Measurements from ENCODE around the gene DLGAP4. TPM values are rescaled to one million over a fixed set of nuclear protein-coding genes. Genes with fewer than 3 reads are reported as not detected.

Gene DLGAP4
- total RNA-seq, 1 experiment from 2014 or later, result 26.0 TPM

DNA sequence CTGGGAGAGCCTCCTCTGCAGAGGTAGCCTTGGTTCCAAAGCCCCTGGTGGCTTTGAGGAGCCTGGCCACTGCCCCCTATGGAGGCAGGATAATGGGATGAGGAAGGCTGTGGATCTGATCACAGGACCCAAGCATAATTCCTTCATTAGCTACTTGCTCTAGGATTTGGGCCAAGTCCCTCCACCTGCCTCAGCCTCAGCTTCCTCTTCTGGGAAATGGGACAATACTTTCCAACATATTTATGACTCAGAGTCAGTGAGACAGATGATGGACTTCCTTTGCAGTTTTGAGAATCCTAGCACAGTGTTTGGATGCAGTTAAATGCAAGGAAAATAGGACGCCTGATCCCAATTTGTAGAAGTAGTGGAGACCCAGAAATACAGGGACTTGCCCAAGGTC, 171.3 kb downstream of the DLGAP4 start:
- no peak for DNase-seq (ENCODE audit: low read depth)

DNA sequence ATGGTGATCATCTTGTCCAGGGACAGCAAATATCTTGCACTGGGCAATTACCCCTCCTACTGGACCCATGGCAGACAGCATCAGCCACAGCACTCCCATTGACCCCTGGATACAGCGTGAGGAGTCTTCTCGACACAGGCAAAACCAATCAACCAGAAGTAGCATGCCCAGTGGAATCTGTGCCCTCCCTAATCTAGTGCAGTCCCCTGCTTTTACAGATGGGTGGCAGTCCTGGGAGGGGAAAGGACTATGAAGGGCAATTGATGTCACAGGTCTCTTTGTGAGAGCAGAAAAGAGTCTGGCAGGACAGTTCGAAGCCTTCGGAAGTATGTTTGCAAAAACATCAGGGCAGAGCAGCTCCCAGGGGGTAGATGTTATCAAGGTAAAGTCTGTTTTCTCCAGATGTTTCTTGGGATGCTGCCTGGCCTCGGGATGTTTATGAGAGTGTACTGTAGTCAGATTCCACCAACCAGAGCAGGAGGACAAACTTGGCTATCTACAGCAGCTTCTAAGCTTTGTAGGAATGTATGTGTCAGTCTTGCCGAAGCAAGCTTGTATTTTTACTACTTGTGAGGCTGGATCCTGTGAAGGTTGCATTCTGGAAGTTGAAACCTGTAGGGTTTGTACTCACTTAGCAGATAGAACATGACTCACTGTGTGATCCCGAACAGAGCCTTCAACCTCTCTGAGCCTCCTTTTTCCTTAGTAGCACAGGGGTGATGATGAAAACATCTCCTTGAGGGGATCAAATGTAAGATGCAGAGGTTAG, 172.2 kb downstream of the DLGAP4 start:
- DNase-seq (ENCODE audit: low read depth), result no peak

DNA sequence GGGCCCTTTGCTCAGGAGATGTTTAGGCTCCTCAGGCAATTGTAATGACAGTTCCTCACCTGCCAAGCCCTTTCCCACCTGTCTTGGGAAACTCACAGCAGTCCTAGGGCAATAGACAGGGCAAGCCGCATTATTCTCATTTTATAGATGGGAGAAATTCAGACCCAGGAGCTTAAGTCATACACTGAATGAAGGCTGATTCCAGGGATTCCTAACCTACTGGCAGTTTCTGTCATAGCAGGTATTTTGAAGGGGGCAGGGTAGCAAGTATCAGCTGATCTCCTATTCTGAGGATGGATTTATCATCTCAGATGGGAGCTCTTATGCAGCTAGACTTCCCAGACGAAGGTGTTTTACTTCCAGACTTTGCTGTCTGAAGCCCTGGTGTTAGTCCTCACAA, 173.8 kb downstream of the DLGAP4 start:
- no peak for DNase-seq (ENCODE audit: low read depth)

DNA sequence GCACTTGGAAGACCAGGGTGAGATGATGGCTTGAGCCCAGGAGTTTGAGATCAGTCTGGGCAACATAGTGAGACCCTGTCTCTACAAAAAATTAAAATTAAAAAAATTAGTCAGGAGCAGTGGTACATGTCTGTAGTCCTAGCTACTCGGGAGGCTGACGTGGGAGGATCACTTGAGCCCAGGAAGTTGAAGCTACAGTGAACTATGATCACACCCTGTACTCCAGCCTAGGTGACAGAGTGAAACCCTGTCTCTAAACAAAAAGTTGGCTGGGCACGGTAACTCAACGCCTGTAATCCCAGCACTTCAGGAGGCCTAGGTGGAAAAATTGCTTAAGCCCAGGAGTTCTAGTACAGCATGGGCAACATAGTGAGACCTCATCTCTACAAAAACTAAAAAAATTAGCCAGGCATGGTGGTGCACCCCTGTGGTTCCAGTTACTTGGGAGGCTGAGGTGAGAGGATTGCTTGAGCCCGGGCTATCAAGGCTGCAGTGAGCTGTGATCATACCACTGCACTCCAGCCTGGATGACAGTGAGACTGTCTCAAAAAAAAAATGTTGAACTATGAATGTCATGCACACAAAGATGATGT, 174.4 kb downstream of the DLGAP4 start:
- no peak for DNase-seq (ENCODE audit: low read depth)

DNA sequence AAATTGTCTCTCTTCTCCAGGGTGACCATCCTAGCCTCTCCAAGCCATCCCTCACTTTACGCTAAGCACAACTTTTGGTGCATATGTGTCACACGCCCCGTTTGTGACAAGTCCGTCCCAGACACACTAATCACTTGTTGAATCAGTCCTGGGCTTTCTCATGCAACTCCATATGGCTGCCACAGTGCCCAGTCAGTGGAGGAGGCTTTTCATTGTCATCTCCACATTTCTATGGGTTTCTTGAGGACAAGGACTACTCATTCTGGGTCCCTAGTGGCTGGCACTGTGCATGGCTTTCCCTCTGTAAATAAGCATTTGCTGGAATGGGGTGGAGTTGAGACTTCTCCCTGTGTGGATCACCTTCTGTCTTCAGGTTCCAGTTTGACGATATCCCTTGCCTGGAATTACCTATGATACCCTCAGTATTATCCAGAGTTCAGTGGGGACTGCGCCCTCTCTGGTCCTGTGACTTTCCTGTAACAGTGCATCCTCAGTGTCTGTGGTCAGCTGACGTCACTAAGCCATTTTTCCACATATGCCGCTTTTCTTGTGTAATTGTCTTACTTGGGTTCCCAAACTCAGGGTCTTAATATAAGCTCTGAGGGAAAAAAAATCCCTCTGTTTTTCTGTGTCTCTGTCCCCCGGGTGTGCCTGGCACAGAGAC, 175.4 kb downstream of the DLGAP4 start:
- DNase-seq (ENCODE audit: low read depth), result no peak

DNA sequence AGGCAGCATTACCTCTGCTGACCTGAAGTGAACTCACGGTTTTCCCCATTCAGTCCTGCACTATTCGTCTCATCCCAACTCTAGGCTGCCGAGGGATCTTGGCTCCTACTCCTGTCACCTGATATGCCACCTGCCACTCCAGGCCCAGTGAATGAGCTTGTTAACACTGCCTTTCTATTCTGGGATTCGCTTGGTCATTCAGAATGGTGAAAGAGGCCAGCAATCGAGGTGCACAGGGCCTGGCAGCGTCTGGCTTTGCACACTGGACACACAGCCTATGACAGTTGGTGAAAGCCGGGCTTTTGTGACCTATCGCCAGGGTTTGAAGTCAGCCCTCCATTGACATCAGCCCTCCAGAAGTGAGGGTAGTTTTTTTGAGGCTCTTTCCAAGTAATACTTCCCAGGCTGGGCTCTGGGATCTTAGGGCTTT, 175.9 kb downstream of the DLGAP4 start:
- DNase-seq (ENCODE audit: low read depth), result no peak

DNA sequence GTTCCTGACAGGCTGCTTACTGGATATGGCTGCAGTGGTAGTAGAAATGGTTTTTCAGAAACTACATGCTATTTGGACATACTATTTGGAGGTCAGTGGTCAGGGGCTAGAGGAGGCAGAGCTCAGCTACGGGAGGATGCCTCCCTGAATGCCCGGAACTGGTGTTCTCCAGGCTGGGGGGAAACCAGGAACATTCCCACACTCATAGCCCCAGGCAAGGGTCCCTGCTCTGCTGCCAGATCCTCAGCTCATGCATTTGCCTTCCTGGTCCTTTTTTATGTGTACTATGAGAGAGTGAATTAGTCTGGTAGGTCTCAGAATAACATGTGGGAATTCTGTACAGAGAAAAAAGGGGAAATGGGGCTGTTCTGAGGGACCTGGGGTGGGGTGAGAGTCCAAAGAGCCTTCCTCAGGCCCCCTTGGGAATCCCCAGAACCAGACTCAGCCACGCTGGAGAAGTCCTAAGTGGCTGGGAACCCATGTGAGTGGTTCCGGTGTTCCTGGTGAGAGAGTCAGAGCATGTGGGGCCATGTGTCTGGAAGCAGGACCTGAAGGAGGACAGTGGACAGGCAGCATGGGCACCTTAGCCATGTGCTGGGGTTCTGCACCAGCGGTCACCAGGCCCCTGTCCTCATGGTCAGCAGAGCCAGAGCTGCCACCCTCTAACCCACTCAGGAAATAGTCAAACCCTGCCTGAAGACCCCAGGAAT, 177.2 kb downstream of the DLGAP4 start:
- DNase-seq (ENCODE audit: low read depth), result no peak

DNA sequence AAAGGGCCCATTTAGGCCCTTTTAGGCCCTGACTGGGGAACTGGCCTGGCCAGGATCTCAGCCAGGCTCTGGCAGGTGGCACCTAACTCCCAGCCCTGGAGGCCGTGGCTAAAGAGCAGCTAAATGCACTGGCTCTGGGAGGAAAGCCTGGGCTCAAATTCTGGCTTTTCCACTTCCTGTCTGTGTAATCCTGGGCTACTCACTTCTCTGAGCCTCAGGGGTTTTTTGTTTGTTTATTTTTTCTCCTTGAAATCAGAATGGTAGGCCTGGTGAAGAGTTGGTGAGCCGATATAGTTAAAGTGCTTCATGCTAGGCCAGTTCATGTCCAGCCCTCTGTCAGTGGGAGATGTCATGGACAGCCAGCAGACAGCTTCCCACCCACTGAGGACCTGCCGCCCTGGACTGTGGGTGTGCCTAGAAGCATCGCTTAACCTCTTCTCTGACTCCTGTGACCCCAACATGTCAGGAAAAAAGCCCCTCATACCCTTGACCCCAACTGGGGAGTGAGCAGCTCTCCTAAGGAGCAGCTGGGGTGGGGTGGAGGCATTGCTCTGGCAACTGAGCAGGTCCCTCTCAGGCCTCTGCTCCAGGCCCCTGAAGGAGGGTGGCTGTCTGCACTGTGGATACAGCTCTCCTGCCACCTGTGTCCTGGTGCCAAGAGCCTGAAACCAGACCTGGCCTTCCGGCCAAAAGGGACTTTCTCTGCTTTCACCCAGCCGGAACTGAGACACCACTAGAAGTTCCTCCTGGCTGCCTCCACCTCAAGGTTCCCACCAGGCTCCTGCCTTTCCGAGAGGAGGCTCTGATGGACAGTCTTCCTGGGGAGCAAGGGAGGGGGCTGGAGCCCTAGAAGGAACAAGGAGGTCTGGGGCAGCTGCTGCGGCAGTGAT, 178.0 kb downstream of the DLGAP4 start:
- DNase-seq (ENCODE audit: low read depth), result peak; percentile 97

DNA sequence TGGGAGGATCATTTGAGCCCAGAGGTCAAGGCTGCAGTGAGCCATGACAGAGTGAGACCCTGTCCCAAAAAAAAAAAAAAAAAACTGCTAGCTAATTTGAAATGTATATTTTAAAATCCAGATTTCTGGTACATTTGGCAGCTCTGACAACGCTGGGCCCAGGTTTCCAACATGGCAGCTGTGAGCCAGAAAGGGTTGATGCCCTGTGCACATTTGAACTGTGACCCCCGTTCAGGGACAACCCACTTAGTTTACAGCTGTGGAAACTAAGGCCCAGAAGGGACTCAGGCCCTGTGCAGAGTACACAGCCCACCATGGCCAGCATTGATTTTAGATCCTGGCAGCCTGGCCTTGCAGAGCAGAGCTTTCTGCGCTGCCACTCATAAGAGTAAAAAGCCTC, 179.1 kb downstream of the DLGAP4 start:
- no peak for DNase-seq (ENCODE audit: low read depth)

DNA sequence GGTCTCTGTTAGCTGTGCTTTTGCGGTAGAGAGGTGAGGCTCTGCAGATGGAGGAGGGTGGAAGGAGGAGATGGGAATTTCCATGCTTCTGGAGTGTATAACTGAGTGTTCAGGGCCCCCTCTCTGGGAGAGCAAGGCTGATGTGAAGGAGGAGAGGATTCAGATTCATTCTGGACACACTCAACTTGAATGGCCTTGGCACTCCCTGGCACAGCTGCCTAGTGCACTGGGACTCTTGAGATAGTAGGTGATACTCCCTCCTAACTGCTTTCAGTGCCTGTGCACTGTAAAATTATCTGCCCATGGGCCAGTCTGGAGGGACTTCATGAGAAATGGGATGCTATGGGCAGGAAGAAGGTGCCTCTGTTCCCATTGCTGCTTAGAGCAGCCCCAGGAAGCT, 180.9 kb downstream of the DLGAP4 start:
- no peak for DNase-seq (ENCODE audit: low read depth)

DNA sequence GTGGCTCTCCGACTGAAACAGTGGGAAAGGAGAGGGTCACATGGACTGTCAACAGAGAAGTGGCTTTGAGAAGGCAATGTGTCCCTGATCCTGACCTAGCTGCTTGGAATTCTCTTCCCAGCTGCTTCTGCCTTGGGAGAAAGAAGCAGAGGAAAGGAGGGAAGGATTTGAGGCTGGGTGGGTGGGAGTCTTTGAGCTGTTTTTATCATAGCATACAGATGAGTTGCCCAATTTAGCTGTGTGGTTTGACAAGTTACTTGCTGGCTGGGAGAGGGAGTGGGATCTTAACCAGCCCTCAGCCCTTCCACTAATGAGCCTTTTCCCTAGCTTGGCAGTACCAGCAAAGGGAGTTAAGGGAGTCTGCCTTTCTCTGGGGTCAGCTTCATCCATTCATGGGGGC, 184.1 kb downstream of the DLGAP4 start:
- DNase-seq (ENCODE audit: low read depth), result no peak

DNA sequence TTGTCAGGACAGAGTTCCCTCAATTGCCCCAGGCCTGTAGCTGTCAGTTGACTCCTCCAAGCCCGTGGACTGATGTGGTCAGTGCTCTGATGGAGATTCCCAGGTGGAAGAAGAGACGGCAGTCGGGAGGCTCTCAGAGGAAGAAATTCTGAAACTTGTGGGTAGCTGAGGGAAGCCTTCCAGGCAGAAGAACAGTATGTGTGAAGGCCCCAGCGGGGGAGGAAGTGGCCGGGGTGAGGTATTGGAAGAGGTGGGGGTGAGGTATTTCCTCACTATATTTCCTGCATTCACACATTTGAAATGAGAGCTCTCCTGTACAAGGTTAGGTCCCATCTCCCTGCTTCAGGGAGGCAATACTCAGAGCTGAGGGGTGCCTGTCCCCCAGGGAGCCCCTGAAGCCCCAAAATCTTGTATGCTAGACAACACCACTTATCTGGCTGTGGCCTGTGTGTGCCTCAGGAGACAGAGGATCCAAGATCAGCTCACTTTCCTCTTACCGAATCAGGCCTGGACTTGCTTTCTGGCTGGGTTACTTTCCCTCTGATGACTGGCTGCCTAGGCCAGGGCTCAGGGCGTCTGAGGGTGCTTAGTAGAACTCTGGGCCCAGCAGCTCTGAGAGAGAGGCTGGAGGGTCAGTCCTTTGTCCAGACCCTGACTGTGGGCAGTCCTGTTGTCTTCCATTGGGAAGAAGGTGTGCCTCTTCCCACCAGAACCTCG, 185.9 kb downstream of the DLGAP4 start:
- peak; percentile 83 for DNase-seq (ENCODE audit: low read depth)

DNA sequence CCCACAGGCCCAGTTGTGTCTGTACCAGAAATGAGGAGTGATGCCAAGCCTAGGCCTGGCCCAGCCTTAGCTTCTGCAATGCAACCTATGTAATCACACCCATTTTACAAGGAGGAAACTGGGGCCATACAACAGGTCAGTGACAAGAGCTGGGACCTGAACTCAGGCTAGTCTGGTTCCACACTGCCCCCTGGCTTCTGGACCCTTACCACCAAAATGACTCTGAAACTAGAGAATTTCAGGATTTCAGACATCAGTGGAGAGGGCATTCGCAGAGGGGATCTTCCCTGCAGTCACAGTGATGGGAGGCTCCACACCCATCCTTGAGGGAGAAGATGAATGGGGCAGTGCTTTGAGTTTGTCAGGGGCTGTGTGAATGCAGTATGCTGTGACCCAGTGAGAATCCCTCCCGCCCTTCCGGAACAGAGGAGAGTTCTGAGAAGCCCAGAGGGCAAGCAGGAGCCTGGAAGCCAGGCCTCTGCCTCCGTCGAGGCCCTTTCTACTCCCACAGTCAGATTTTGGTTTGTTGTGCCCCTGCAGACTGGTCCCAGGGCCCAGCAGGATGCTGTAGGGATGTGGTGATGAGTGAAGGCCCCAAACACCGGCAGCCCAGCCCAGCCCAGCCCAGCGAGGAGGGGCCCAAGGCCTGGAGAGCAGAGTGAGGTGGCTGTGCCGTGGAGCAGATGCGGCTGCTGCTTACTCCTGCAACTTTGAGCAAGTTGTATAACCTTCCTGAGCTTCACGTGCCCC, 187.1 kb downstream of the DLGAP4 start:
- peak; percentile 46 for DNase-seq (ENCODE audit: low read depth)

DNA sequence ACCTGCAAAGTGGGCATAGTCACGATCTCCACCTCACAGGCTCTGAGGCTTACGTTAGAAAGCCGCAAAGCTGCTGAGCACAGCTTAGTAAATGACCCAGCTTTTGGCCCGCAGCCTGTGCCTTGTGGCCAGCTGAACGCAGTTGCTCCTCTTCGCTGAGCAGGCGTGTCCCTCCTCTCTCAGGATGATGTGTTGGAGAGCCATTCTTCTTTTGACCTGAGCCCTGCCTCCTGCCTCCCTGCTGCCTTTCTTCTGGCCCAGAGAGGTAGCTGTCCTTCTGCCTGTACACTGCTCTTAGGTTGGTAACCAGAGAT, 187.6 kb downstream of the DLGAP4 start:
- peak; percentile 96 for DNase-seq (ENCODE audit: low read depth)

DNA sequence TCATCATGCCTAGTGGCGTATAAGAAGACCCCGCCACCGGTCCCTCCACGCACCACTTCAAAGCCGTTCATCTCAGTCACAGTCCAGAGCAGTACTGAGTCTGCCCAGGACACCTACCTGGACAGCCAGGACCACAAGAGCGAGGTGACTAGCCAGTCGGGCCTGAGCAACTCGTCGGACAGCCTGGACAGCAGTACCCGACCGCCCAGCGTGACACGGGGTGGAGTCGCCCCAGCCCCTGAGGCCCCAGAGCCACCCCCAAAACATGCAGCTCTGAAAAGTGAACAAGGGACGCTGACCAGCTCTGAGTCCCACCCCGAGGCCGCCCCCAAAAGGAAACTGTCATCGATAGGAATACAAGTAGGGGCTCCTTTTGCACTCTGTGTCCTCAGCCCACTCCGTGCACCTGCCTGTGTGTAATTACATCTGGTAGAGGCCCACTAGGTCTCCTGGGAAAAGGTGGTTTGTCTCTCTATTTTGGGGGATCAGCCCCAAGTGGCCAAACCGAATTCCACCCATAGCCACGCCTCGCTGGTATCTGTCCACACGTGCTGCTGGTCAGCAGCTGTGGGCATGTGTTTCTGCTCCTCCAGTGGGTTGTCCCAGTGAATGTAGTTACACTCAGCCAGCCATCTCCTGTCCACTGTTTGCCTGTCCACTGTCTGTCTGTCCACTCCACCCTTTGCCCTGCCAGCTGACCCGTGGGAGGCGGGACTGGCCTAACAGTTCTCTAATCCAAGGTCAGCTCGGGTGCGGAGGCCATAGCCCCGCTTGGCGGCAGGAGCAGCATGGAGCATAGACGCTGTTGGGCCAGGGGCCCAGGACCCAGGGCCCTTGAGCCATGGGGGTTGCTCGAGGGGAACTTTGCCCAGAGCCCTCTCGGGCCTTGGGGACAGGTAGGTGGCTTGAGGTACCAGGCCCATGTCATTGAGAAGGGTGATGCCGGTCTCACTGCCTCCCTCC, 190.8 kb downstream of the DLGAP4 start:
- no peak for DNase-seq (ENCODE audit: low read depth)

DNA sequence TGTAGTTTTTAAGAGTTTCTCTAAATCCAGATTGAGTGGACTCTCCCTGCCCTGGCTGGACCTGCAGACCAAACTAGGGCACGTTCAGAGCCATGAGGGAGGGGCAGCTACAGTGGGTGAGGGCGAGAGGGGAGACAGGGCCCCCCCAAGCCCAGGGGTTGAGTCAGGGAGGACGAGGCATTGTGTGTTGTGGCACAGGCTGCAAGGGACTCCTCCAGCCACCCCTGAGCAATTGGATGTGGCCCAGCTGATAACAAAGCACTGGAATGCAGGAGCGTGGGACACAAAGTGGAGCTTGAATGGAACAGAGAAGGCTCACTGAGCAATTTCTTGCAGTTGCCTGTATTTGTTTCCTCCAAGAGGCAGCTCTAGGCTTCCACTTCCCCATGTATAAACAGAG, 191.7 kb downstream of the DLGAP4 start:
- no peak for DNase-seq (ENCODE audit: low read depth)

DNA sequence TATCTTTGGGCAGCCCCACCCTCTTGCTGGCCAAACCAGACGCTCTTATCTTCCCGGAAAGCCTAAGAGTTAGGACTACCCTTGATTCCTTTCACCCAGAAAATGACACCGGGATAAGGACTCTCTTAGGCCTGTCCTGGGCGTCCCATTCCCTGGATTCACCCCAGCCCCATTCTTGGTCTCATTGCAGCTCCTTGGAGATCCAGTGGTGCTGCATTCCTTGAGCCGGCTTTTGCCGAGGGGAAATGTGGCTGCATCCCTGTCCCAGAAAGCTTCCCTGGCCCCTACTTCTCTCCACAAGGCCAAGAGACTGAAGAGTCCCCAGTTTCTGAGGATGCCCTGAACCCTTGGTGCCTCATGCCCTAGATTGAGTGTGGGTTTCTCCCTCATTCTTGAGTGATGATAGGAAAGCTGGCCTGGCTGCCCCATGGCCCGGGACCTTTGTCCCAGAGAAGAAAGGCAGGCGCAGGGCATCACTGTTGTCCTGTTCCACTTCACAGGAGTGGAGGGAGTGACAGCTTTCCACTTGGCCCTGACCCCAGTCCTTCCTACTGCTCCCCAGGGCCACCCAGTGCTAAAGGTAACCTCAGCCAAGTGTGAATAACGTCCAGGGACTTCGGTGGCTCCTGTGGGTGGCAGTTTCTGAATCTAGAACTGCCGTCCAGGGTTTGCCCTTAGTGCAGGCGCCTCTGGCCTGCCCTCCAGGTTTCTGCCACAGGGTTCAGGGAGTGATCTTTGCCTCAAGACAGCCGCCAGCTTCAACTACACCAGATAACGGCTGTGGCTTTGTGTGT, 192.4 kb downstream of the DLGAP4 start:
- no peak for DNase-seq (ENCODE audit: low read depth)

DNA sequence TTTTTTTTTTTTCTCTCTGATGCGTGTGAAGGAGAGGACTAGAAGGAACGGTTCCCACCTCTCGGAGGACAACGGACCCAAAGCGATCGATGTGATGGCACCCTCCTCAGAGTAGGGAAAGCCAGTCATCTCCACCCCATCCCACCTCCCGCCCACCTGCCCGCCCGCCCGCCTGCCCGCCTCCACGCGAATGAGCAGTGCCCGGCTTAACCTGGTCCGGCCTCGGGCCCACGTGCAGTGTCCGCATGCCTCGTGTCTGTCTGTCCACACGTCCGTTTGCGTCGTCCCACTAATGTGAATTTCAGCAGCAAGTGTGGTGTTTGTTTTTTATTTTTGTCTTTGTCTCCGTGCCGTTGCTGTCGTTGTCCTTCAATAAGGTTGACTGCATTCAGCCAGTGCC, 193.1 kb downstream of the DLGAP4 start:
- DNase-seq (ENCODE audit: low read depth), result no peak

All from M059J (cell line).